GM21381 (cell line): ENCODE data around the gene ZDHHC4.
"Not testable (repeated sequence)": the region's sequence is repeated elsewhere in the genome, so short reads cannot be mapped to it uniquely, and the experiment has no call there.

Experiments
- ATAC-seq: cut with Tn5 transposase; IDR thresholded peaks from one replicate; pipeline ENCODE4 v1.9.1; 2021; ENCODE audit warnings: mild to moderate bottlenecking, moderate library complexity; ENCODE audit not compliant: unreplicated experiment

Gene ZDHHC4

DNA sequence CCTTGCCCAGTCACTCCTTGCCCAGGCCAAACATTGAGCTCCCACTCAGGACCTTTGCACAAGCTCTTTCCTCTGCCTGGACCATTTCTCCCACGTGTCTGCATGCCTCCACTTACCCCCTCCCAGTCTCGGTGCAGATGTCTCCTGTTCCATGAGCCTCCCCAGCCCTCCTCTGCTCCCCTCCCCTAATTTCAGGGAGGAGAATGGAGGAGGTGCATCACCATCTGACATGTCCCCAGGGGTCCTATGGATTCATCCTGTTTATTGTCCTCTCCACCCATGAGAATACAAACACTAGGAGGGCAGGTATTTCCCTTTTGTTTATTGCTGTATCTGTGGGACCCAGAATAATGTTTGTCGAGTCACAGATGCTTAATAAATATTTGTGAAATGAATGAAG is 17.4 kb upstream of the ZDHHC4 start:
- ATAC-seq, result no peak

DNA sequence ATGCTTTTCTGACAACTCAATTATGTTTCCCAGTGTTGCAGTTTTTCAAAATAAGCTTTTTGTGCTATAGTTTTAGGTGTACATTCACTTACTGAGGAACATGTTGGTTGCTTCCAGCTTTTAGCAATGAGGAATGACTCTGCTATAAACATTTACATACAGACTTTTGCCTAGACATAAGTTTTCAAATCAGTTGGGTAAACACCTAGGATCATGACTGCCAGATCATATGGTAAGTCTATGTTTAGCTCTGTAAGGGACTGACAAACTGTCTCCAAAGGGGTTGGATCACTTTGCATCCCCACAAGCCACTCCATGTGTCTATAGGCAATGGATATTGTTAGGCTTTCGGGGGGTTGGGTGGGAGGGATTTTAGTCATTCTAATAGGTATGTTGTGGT is 15.1 kb upstream of the ZDHHC4 start:
- no peak for ATAC-seq

DNA sequence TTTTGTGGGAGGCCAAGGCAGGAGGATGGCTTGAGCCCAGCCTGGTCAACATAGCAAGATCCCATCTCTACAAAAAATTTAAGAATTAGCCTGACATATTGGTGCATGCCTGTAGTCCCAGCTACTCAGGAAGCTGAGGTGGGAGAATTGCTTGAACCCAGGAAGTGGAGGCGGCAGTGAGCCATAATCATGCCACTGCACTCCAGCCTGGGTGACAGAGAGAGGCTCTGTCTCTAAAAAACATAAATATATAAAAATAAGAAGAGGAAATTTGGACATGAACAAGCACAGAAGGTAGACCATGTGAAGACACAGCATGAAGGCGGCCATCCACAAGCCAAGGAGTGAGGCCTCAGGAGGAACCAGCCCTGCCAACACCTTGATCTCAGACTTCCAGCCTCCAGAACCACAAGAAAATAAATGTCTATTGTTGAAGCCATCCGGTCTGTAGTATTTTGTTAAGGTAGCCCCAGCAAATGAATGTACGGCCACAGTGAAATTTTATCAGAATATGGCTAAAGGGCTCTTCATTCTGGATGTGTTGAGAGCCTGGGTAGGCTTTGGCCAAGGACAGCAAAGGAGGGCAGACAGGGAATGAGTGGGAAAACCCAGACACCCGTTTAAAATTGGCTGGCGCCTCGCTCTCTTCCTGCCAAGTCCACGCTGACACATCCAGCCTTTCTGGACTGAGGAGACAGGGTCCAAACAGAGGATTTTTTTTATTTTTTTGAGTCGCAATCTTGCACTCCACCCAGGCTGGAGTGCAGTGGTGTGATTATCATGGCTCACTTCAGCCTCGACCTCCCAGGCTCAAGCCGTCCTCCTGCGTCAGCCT is 13.1 kb upstream of the ZDHHC4 start:
- ATAC-seq, result no peak

DNA sequence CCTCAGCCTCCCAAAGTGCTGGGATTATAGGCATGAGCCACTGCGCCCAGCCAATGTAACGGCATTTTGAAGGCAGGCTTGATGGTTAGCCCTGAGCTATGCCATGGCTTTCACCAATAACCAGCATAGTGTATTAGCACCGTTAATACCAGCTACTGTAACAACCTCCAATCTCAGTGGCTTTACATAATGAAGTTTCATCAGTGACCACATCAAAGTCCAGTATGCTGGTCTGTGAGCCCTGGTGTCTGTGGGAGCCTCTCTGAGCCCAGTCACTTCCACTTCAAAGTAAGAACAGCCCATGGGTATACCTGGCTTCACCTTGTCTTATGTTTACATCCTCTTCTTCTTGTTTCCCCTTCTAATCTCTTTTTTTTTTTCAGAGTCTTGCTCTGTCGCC is 11.6 kb upstream of the ZDHHC4 start:
- no peak for ATAC-seq

DNA sequence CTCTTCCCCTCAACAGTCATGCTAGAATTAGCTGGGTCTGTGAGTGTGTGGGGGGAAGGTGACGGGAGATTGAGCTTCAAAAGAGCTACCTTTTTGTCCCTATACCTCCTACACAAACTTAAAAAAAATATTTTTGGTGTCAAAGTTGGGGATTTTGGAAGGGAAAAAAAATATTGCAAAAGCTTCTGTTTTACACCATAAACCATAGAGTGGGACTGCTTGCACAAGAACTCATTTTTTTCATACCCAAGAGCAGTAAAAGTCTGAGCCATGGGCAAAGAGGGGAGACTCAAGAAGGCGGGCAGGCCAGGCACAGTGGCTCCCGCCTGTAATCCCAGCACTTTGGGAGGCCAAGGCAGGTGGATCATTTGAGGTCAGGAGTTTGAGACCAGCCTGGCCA is 9.4 kb upstream of the ZDHHC4 start:
- ATAC-seq, result no peak

DNA sequence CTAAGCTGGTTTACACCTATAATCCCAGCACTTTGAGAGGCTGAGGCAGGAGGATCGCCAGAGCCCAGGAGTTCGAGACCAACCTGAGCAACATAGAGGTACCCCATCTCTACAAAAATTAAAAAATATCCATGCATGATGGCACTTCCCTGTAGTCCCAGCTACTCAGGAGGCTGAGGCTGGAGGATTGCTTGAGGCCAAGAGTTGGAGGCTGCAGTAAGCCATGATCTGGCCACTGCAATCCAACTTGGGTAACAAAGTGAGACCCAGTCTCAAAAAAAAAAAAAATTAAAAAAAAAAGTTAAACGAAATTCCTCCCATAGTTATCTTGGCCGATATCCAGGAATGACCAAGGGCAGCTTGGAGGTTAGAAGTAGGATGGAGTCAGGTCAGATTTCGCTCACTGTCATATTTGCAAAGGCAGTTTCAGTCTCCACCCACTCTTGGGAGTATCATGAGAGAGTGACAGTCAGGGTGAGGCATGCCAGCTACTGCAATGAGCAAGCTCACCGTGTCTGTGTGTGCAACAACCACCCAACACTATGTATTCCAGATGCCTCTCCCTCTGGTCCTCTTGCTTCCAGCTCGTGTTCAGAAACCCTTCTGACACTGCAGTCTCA is 6.0 kb upstream of the ZDHHC4 start:
- ATAC-seq, result no peak

DNA sequence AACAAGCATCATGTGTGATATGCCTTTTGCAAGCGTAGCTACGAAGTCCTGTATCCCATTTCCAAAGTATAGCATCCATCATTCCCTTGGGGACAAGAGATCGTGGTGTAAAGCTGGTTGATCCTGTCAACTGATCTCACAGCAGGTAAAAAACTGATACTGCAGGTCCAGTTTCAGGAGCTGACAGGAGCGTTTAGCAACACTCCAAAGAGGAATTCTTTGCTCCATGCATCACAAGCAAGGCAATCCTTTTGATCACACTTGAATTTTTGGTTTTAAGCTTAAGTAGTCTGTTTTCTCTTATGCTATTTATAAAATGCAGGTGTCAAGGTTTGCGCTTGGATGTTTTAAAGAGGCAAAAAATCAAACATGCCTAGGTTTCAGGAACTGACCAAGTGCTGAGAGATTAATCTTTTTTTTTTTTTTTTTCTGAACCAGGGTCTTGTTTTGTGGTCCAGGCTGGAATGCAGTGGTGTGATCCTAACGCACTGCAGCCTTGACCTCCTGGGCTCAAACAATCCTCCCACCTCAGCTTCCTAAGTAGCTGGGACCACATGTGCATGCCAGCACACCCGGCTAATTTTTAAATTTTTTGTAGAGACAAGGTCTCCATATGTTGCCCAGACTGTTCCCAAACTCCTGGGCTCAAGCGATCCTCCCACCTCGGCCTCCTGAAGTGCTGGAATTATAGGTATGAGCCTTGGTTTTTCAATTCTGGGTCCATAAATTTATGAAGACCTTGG is 1.8 kb upstream of the ZDHHC4 start:
- no peak for ATAC-seq

DNA sequence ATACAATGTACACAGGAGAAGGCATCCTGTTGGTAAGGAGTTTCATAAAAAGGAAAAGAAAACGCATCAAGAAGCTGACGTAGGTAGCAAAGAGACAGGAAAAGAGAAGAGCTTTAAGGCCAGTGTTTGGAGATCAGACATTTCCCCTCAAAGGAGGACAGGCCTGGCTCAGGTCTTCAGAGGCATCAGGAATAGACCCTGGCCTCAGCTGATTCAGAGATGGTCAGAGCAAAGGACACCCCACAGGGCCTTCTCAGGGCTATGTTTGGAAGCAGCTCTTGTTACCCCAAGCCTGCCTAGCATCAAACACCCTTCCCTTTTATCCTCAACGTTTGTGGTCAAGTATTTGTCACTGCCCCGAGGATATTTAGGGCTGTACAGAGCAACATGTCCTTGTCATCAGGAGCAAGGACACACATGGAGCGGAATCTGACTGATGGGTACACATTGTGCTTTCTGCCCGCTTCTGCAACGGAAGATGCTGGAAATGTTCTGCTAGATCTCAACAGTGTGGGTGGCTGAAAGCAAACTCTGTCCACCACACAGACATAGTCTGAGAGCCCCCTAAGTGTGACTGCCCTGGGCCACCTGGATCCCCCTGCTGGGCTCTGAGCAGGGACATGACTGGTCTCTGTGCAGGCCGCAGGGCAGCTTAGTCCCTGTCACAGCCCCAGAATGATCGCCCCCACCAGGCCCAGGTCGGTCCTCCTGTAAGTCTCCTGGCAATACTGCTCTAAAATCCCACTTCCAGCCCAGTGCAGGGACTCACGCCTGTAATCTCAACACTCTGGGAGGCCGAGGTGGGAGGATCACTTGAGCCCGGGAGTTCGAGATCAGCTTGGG is 1.0 kb upstream of the ZDHHC4 start:
- ATAC-seq, result no peak

DNA sequence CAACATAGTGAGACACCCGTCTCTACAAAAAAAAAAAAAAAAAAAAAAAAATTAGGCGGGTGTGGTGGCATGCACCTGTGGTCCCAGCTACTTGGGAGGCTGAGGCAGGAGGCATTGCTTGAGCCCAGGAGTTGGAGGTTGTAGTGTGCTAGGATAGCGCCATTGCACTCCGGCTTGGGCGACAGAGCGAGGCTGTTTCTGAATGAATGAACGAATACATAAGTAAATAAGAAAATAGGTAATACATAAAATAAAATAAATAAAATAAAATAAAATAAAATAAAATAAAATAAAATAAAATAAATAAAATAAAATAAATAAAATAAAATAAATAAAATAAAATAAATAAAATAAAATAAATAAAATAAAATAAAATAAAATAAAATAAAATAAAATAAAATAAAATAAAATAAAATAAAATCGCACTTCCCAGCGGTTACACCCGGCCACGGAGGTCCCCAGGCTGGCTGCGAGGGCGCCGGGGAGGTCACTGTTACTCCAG is 336 bp upstream of the ZDHHC4 start:
- not testable (repeated sequence) for ATAC-seq

DNA sequence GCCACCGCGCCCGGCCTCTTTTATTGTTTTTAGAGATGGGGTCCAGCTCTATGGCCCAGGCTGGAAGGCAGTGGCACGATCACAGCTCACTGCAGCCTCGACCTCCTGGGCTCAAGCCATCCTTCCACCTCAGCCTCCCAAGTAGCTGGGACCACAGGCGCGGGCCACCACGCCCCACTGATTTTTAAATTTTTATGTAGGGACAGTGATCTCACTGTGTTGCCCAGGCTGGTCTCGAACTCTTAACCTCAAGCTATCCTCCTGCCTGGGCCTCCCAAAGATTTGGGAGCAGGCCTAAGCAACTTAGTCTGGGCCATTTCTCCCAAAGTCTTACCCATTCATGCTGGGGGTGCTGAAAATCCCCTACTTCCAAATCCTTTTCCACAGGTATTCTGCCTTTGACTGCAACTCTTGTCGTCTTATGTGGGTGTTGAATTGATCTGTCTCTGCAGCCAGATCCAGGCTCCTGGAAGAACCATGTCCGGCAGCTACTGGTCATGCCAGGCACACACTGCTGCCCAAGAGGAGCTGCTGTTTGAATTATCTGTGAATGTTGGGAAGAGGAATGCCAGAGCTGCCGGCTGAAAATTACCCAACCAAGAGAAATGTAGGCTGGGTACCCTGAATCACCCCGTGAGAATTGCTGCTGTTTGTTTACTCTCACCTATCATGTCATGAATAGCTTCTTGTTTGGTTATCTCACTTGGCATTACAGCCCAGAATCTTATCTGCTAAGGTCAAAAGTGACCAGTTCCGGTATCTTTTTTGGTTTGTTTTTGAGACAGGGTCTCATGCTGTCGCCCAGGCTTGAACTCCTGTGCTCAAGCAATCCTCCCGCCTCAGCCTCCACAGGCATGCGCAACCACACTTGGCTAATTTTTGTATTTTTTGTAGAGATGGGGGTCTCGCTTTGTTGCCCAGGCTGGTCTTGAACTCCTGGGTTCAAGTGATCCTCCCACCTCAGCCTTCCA is 1.1 kb downstream of the ZDHHC4 start:
- ATAC-seq, result no peak

DNA sequence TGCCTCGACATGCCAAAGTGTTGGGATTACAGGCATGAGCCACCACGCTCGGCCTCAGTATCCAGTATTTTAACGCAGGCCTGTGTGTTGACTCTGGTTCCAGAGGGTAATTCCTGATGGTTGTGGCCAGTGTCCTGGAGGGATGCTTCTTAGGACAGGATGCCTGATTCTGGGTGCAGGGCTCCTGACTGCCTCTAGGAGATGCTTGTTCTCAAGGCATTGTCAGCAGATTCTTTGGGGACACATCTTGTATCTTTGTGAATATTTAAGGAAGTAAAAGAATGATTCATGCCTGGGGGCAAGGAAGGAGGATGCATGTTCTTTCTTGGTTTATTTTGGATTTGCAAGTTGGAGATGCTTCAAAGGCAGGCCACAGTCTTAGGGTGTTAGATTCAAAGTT is 2.2 kb downstream of the ZDHHC4 start:
- no peak for ATAC-seq

DNA sequence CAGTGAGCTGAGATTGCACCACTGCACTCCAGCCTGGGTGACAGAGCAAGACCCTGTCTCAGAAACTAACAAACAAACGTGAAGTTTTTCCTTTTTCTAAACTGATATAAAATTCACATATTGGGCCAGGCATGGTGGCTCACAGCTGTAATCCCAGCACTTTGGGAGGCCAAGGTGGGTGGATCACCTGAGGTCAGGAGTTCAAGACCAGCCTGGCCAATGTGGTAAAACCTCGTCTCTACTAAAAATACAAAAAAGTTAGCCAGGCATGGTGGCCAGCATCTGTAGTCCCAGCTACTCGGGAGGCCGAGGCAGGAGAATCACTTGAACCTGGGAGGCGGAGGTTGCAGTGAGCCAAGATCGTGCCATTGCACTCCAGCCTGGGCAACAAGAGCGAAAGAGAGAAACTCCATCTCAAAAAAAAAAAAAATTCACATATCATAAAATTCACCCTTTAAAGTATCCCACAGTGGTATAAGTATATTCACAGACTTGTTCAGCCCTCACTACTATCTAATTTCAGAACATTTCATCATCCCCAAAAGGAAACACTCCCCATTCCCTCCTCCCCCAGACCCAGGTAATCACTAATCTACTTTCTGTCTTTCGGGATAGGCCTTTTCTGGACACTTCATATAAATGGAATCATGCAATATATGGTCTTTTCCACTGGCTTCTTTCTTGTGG is 8.6 kb downstream of the ZDHHC4 start:
- ATAC-seq, result not testable (repeated sequence)

DNA sequence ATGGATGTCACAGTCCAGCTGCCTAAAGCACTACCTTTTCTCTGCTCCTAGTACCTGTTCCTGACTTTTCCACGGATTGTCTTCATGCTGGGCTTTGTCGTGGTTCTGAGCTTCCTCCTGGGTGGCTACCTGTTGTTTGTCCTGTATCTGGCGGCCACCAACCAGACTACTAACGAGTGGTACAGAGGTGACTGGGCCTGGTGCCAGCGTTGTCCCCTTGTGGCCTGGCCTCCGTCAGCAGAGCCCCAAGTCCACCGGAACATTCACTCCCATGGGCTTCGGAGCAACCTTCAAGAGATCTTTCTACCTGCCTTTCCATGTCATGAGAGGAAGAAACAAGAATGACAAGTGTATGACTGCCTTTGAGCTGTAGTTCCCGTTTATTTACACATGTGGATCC is 11.3 kb downstream of the ZDHHC4 start:
- no peak for ATAC-seq

DNA sequence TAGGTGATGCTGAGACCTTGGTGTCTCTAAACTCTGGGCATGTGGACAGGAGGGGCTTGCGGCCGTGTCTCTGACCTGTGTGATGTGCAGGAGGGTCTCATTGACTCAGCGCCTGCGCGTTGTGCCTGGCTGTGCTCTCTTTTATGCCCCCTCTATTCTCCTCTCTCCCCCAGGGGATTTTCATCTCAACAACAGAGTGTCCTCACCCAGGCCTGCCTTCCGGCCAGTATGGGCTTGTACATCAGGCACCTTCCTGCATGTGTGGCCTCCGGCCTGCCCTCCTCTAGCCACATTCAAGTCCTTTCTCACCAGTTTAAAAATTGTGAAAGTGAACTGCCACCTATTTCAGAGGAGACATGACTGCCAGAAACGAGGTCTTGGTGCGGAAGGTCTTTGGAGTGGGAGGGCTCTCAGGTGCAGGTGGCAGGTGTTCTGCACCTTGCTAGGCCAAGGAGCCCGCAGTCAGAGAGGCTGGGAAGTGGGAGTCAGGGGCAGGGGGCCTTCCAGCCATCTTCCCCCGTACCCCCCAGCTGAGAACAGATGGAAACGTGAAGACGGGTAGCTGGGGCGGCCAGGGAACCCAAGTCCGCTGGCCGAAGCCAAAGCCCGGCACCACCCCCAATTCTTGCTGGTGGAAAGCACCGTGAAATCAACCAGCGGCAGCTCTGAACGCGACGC is 12.0 kb downstream of the ZDHHC4 start:
- no peak for ATAC-seq

DNA sequence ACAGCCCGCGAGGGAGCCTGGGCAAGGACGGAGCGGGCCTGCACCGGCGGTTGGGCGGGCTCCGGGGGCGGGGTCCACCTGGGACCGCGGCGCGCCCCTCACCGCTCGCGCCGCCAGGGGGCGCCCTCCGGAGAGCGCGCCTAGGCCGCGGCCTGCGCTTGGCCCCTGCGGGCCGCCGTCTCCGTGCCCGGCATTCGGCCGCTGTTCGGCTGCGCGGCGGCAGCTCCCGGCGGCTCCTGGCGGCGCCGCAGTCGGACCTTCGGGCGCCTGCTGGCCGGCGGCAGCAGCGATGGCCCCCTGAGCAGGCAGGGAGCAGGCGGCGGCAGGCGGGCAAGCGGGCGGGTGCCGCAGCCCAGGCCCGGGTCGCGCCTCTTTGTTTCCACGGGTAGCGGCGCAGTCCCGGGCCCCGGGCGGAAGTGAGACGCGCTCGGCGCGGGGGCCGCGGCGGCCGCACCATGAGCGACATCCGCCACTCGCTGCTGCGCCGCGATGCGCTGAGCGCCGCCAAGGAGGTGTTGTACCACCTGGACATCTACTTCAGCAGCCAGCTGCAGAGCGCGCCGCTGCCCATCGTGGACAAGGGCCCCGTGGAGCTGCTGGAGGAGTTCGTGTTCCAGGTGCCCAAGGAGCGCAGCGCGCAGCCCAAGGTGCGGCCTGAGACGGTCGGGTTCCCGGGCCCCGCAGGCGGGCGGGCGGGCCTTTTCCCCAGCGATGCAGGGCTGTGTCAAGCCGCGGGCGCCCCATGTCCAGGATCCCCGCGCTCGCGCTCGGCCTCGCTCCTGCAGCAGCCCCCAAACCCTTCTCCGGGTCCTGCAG is 12.8 kb downstream of the ZDHHC4 start, which contains the start of gene INTS15:
Gene INTS15 (plus strand): TSS at position 193 of the 816 bp plus-strand sequence. CDS start 263 bp downstream, at position 456.
- peak; percentile 84 for ATAC-seq

DNA sequence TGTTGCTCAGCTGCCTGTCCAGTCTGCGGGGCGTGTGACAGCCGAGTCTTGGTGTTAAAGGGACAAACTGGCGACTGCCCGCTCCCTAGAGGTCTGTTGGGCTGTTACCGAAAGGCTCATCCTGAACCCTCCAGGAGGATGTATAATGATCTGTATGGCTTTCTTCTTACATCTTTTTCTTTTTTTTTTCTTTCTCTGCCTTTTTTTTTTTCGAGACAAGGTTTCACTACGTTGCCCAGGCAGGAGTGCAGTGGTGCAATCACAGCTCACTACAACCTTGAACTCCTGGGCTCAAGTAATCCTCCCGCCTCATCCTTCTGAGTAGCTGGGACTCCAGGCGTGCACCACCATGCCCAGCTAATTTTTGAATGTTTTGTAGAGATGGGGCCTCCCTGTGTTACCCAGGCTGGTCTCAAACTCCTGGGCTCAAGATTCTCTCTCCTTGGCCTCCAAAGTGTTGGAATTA is 13.4 kb downstream of the ZDHHC4 start:
- ATAC-seq, result peak; percentile 25

DNA sequence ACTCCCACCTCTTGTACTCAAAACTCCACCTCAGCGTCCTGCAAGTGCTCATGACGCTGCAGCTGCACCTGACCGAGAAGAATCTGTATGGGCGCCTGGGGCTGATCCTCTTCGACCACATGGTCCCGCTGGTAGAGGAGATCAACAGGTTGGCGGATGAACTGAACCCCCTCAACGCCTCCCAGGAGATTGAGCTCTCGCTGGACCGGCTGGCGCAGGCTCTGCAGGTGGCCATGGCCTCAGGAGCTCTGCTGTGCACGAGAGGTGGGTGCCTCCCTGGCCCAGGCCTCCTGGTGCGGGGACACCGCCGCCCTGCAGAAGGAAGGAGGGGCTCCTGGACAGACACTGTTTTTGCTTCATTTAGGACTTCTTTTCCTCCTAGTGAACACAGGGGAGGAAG is 22.8 kb downstream of the ZDHHC4 start:
- no peak for ATAC-seq
